GM19099 (cell line): ENCODE results near the gene UBR3.

ENCODE experiments used
- POLR2A ChIP-seq: IDR thresholded peaks from 3 replicates; pipeline ENCODE4 v1.6.1; 2011; ENCODE audit warnings: low read depth; ENCODE audit not compliant: insufficient read length; ENCODE audit errors: extremely low read depth

Gene UBR3

GRCh38 chr2:169925968-169926367 lies 98.7 kb downstream of the UBR3 start:
- TF ChIP-seq POLR2A: no peak

- no peak for TF ChIP-seq POLR2A
Measured at GRCh38 chr2:169928463-169928864, 101.2 kb downstream of the UBR3 start.

- no peak for TF ChIP-seq POLR2A
Measured at GRCh38 chr2:169933124-169933711, 106.0 kb downstream of the UBR3 start.

GRCh38 chr2:169945515-169945914 lies 118.3 kb downstream of the UBR3 start:
- TF ChIP-seq POLR2A: no peak

- TF ChIP-seq POLR2A: no peak
Measured at GRCh38 chr2:169946092-169946491, 118.8 kb downstream of the UBR3 start.

- no peak for TF ChIP-seq POLR2A
Measured at GRCh38 chr2:169946546-169946945, 119.3 kb downstream of the UBR3 start.

GRCh38 chr2:169955940-169956339 lies 128.7 kb downstream of the UBR3 start:
- TF ChIP-seq POLR2A: no peak

GRCh38 chr2:169961911-169962310 lies 134.7 kb downstream of the UBR3 start:
- TF ChIP-seq POLR2A: no peak

GRCh38 chr2:169963786-169964185 lies 136.5 kb downstream of the UBR3 start:
- TF ChIP-seq POLR2A: no peak

GRCh38 chr2:169964740-169965139 lies 137.5 kb downstream of the UBR3 start:
- no peak for TF ChIP-seq POLR2A

GRCh38 chr2:169965495-169965894 lies 138.2 kb downstream of the UBR3 start:
- TF ChIP-seq POLR2A: no peak

GRCh38 chr2:169966454-169966853 lies 139.2 kb downstream of the UBR3 start:
- TF ChIP-seq POLR2A: no peak

GRCh38 chr2:169968743-169969142 lies 141.5 kb downstream of the UBR3 start:
- no peak for TF ChIP-seq POLR2A

- no peak for TF ChIP-seq POLR2A
Measured at GRCh38 chr2:169975221-169975620, 148.0 kb downstream of the UBR3 start.

GRCh38 chr2:169976335-169976851 lies 149.1 kb downstream of the UBR3 start:
- no peak for TF ChIP-seq POLR2A

- no peak for TF ChIP-seq POLR2A
Measured at GRCh38 chr2:169977530-169977929, 150.3 kb downstream of the UBR3 start.
